Erythroblast (primary cell): Measurements from ENCODE around the gene UEVLD.

Experiments
- GATA1 ChIP-seq: IDR thresholded peaks from 2 replicates; pipeline ENCODE4 v1.6.1; 2011; ENCODE audit warnings: low read depth, mild to moderate bottlenecking, control low read depth, low read length, moderate library complexity
- POLR2A ChIP-seq: IDR thresholded peaks from 2 replicates; pipeline ENCODE4 v1.6.1; 2011; ENCODE audit warnings: mild to moderate bottlenecking, low read length

- TF ChIP-seq POLR2A: no peak
- no peak for TF ChIP-seq GATA1
Measured at GRCh38 chr11:18521122-18521521, 67.4 kb downstream of the UEVLD start.
